GM19395 (cell line): ENCODE data around the gene ASB13.

Experiments
- ATAC-seq: cut with Tn5 transposase; IDR thresholded peaks from one replicate; pipeline ENCODE4 v1.9.1; 2021; ENCODE audit warnings: mild to moderate bottlenecking, moderate library complexity; ENCODE audit not compliant: unreplicated experiment

ASB13 gene

GRCh38 chr10:5670662-5671375, 4.4 kb upstream of the ASB13 start:
- no peak for ATAC-seq

DNA sequence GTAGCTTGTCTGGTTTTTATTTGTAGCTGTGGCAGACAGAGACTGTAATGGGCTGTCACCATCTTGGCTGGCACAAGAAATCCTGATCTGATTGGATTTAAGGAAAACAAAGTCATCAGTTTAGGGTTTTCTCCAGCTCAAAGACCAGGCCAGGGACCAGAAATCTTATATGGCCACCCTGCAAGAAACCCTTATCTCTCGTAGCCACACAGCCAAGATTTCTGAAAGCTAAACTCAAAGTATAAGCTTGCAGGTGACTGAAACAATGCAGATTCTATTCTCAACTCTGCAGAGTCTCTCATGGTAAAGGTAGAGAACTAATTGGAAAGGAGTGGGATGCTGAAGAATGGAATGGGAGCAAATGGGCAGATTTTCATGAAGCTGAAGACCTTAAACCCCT, 3.2 kb upstream of the ASB13 start:
- ATAC-seq, result no peak

DNA sequence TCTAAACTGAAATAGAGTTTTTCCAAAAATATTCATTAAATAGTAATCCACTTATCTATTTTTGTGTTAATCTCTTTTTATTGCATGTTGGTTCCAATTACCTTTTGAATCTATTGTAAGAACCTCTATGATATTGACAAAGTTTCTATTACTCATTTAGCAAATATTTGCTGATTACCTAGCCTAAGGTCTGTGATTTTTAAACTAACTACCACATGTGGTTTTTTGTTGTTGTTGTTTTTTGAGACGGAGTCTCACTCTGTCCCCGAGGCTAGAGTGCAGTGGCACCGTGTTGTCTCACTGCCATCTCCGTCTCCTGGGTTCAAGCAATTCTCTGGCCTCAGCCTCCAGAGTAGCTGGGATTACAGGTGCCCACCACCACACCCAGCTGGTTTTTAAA, 2.0 kb upstream of the ASB13 start:
- no peak for ATAC-seq

DNA sequence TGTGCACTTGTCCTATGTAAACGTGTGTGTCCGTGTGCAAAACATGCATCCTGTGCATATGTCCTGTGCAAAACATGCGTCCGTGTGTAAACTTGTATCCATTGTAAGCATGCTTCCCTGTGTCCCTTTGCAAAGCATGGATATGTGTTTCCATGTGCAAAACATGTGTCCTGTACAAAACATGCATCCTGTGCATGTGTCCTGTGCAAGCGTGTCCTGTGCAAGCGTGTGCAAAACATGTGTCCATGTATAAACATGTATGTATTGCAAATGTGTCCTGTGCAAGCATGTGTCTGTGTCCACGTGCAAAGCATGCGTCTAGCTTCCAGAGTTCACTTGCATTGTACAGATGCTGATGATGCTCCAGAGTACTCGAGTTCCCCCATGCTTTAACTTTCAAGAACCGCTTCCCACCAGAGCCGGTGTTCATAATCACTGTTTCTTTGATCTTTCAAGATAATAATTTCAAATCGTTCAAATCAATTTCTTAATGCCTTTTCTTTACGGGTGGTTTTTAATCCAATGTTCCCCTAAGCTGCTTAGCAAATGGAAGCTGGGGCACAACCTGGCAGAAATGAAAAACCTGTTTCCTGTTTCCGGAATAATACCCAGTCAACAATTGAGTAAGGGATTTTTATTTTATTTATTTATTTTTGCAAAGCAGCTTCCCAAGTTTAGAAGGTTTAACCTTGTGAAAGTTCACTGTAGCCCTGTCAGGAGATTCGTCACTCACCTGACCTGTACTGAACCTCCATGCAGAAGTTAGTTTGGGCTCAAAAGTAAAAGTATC, 641 bp upstream of the ASB13 start:
- ATAC-seq, result no peak

DNA sequence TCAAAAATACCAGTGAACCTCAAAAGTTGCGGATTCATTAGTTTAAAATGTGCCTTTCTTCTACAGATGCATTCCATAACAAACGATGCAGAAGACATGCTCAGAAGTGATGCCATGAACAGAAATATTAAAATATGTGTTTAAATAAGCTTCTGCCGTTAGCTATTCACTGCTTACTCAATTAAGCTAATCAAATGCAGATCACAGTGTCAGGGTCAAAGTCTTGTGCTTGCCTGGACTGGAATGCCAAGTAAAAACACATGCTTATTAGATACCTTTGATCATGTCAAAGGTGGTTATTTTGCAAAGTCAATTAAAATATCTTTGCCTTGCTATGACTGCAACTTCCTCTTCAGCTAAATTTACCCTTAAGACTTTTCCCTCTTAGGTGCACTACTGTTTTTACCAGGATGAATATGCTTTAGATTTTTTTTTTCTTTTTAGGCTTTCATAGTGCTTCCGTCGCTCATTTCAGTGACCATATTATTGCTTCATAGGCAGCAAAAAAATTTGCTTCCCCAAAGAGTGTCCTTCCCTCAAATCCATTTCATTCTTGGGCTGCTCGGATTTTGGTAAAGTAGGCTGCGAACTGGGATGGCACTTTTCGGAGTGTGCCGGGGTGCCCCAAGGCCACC, 905 bp downstream of the ASB13 start:
- no peak for ATAC-seq

DNA sequence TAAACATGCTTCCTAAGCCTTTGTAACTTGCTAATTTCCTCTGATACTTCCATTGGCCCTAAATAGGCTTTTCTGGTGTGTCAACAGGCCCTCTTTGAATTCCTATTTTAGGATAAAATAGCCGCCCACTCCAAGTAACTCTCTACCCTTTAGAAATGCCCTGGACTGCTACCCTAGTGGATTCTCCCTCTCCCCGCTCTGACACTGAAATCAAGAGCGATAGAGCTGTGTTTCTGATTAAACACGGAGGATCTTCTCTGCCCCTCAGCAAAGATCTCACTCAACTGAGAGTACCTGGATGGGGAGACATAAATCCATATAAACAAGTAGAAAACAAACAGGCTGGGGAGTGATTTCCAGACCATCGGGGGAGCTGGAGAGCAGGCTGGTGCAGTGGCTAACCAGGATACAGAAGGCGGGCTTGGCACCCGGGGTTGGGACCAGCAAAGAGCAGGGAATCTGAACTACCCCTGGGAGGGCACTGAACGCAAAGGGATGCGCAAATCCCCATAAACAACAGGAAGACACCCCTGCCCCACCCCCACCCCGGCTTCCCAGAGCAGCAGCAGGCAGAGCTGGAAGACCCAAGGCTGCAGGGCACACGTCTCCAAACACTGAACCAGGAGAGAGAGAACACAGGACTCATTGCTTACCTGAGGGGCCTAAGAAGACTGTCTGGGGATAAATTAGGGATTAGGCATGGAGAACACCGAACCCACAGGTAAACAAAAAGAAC, 2.5 kb downstream of the ASB13 start:
- no peak for ATAC-seq

DNA sequence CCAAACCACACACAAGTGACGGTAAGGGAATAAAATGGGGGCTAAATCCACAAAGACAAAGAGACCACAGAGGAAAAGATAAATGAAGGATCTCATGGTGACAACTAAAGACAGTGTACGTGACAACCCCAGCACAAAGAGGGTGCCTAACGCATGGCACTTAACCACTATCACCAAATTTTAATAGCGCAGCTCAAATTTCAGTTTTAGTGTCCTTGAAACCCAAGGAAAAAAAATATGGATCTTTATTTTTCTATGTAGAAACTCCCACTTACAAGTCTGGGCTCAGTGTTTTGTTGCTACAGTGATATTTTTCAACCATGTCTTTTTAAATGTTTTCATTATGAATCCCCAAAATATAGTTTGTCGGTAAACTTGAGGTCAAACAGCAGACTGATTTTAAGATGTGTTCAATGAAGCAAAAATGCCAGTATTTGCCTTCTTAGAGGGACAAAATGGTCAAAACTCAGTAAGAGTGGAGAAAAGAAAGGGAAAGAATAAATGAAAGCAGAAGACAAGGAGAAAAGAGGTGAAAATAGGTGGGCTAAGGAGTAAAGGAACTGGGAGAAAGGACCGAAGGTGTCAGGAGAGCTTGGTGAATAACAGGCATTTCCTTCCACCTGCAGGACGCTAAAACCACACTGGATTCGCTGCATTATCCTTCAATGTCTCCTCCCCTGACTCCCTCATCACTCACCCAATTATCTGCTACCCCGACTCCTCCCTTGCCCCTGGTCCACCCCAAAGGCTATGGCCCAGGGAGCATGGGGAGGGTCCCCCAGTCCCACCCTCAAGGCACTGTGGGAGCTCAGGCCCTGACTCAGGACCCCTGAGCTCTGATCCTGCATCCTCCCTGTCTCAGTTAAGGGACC, 3.5 kb downstream of the ASB13 start:
- no peak for ATAC-seq

DNA sequence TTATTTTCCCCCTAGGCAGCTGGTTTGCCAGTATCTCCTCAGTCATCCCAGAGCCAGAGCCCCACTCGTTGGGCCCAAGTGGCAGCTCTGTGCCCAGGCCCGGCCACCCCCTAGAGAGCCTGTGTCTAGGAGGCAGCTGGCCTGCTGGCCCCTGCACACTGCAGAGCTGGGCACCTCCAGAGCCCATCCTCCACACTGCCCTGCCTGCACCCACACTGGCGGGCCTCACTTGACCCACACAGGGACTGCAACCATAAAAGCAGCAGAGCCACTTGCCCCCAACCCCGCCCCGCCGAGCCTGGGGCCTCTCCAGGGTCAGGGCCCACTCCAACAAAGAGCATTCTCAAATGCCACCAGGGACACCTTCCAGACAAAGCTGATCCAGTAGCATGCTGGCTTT, 5.4 kb downstream of the ASB13 start:
- no peak for ATAC-seq

DNA sequence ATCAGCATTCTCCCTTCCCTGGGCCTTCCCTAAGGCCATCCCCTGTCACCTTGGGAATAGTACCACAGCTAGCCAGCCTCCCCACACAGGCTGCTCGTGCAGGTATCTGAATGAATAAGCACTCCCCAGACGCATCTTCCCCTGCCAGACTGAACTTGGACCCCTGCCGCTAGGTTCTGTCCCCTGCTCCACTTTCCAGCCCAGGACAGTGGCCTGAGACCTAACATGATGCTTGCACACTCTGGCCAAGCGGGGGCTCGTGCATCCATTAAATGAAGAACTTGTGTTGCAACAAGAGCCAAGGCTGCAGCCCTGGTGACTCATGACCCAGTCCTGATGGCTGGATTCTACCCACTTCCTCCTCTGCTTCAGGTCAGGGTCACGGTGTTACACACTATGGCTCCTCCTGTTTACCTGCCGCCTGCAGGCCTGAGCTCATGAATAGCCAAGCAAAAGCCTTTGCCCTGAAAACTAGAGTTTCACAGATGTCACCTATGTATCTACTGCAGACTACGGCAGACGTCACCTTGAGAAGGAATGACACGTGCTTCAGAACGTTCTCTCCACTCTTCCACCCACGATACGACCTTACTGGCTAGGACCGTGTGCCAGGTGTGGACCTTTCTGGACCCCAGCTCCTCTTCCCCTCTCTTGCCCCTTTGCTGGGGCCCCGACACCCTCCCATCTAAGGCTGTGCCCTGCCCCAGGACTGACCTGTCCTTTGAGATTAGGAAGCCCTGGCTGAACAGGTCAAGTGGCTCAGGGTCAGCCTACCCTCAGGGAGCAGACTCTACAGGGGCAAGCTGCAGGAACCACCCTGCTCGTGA, 6.5 kb downstream of the ASB13 start:
- no peak for ATAC-seq

DNA sequence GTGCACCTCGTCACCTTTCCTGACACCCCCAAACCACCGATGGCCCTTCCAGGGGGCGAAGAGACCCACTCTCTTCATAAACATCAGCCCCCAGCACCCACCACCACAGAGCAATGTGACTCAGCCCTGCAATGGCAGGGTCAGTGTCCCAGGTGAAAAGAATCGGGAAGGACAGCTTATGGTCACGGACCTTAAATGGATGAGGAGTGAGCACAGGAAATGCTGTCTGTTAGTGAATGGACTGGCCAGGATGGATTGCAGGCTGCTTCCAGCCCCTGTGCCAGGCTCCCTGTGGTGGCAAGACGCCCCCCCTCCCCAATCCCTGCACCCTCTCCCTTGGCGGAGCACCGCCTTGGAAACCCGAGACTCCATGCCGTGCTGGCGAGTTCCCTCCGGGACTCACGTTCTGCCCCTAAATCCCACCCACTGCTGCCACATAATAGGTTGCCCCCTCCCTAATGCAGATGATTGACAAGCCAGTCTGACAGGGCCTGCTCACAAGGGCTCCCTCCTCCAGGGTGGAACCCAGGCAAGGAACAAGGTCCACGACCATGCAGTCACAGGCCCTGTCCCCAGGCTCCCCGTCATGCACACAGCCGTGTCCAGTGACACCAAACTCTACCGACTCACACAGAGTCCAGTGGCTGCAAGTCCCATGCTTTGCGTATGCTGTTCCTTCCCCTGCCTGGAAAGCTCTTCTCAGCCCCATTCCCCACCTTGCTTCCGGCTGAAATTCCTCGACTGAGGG, 7.3 kb downstream of the ASB13 start:
- ATAC-seq, result no peak

GRCh38 chr10:5656737-5657579, 9.4 kb downstream of the ASB13 start:
- no peak for ATAC-seq

- no peak for ATAC-seq
These were observed 11.3 kb downstream of the ASB13 start for GRCh38 chr10:5655121-5655520.

- ATAC-seq, result no peak
These were observed 12.1 kb downstream of the ASB13 start for GRCh38 chr10:5654218-5654755.

DNA sequence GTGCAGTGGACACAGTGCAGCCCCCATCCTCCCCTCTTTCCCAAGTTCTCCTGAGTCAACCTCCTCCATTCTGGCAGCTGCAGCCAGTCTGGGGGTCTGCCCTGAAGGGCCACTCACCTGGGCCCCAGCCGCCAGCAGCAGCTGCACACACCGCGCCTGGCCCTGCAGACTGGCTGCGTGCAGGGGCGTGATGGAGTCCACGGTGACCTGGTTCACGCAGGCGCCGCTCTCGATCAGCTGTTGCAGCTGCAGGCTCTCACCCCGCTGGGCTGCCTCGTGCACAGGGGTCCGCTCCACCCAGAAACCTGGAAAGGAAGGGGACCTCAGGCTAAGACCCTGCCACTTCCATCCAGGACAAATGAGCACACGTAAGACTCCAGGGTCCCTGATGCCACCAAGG, 13.6 kb downstream of the ASB13 start:
- ATAC-seq, result no peak

DNA sequence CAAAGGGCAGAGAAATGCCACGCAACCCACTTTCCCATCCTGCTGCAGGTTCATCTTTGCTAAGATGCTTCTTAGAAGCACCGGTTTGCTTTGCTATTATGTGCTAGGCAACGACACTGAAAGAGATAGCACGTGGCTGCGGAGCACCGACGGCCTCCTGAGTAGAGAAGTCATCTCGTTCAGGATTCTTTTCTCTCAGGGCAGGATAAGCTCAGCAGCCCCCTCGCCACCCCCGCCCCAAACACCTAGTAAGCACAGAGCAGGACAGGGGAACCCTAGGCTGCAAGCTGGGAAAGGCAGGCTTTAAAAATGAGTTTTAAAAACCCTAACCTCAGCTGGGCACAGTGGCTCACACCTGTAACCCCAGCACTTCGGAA, 15.0 kb downstream of the ASB13 start:
- no peak for ATAC-seq

DNA sequence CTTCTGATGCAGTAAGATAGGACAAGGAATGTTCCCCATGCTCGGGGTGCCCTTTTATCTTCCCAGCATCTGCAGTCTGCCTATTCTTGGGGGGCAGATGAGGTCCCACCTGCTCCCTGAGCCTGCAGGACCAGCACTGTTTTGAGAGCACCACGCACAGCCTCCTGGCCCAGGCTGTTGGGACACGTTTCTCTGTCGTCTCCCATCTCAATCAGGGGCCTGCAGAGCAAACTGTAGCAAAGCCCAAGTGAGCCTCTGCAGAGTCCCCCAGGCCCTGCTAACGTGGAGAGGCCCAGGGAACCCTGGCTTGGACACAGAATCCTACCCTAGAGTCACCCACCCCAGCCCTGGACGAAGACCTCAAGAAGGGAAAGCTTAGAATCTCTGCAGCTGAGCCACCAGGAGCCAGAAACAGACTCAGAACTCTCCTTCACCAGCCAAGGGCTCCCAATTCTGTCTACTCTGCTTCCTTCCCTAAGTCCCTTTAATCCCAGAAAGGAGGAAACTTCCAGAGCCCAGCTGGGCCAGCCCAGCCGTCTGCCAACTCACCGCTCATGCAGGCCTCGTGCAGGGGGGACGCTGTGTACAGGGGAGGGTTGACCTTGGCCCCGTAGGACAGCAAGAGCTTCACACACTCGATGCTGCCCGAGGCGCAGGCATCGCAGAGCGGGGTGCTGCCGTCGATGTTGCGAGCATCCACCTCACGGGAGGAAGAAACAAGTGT, 15.6 kb downstream of the ASB13 start:
- no peak for ATAC-seq

DNA sequence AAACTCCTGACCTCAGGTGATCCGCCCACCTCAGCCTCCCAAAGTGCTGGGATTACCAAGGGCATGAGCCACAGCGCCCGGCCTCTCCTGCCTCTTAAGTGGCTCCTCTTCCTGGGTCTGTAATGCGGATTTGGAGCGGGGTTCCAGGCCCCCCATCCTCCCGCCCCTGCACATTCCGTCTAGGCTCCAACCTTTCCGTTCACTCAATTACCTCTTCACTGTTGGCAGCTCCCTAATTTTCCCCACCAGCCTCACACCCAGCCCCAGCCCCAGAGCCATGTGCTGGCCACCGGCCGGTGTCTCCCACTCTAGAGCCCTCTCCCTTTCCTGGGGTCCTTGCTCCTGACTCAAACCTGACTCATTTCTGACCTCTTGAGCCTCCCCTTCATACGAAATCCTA, 16.6 kb downstream of the ASB13 start:
- no peak for ATAC-seq
